OCI-LY7 (cell line): ENCODE data around the gene MNT.

Source experiments
- CTCF ChIP-seq: fragments of 200-600 bp; sonication (generic); conservative IDR thresholded peaks from 2 replicates; pipeline ENCODE4 v1.5.1; 2014; ENCODE audit warnings: mild to moderate bottlenecking, antibody characterized with exemption, low read length, moderate library complexity, mixed read lengths
- EZH2phosphoT487 ChIP-seq: fragments of 200-600 bp; sonication (generic); IDR thresholded peaks from 2 replicates; pipeline ENCODE4 v1.6.1; 2018; ENCODE audit warnings: low read depth, borderline replicate concordance, mild to moderate bottlenecking, mixed run types, antibody characterized with exemption, low read length, moderate library complexity, mixed read lengths

DNA sequence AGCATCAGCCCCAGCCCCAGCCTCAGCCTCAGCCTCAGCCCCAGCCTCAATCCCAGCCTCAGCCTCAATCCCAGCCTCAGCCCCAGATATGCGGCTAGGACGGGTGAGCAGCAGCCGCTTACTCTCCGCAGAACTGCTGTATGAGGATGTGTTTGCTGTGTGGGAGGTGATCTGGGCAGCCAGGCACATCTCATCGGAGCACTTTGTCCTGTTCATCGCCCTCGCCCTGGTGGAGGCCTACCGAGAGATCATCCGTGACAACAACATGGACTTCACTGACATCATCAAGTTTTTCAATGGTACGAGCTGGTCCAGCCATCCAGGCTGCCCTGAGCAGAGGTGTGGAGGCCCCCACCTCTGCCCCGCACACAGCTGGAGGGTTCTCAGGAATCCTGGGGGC is 22.0 kb downstream of the MNT start:
- TF ChIP-seq CTCF (no peak), EZH2phosphoT487 (no peak)
